TTC549 (cell line): Measurements from ENCODE around the gene ITPRIP.

Source experiments
- FAIRE-seq: peaks from 2 replicates; lab custom pipeline; 2012; peaks lifted over from hg19 to GRCh38; lab: Jason Lieb, UNC

ITPRIP gene

DNA sequence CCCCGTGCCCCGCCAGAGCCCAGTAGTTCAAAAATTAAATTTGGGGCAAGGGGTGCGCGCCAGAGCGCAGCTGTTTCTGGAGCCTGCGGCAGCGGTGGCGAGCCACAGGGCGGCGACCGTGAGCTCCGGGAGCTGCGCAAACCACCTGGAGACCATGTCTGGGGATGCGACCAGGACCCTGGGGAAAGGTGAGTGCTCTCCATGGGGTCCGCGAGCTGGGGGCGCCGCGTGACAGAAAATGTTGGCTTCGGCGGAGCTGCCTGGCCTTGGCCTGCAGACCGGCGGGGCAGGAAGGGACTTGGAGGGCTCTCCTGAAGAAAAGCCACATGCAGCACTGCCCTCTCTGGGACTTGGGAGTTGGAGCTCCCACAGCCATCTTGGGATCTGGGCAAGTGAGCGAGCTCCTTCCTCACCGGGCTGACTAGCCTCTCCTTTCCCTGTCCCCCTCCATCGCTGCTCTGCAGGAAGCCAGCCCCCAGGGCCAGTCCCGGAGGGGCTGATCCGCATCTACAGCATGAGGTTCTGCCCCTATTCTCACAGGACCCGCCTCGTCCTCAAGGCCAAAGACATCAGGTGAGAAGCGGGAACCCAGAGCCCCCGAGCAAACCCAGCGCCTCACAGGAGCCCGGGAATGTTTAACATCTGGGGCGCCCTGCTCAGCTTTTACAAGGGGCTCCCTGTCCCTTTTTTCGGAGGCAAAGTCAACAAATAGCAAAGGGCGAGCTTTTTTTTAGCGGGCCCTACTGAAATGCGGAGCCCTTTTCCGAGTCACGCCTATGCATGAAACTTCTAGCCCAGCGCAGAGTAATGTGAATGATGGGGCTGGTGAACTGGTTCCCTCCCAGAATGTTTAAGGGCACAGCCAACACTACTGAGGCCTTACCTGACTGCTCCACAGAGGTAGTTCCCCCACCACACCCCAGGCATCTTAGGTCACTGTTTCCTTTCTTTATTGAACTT lies 63.2 kb downstream of the ITPRIP start:
- no peak for FAIRE-seq

DNA sequence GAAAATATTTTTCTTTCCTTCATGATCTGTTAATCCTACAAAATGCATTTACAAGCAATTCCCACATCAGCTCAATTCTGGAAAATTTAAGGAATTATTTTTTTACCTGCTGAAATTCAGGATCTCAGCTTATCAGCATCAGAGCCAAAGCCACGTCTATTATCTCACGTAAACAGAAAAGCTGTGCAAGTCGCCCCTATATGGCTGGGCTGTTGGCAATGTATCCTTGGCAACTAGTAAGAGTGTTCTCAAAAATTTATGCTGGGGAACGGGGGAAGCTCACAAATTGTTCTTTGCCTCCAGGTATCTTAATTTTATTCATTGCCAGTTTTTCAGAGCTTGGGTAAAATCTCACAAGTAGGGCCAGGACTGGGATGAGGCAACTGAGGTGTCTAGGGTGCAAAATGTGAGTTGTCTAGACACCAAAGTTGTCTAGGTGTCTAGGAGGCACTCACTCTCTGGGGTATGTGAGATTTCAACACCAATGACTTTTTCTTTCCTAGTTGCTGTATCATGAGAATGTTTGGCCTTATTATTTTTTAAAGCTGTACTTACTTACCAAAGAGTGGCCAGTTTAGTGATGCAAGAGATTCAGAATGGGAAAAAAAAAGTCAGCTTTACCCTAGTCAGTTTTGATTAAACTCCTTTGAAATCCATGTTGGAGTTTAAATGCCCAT lies 64.2 kb downstream of the ITPRIP start:
- FAIRE-seq: no peak

DNA sequence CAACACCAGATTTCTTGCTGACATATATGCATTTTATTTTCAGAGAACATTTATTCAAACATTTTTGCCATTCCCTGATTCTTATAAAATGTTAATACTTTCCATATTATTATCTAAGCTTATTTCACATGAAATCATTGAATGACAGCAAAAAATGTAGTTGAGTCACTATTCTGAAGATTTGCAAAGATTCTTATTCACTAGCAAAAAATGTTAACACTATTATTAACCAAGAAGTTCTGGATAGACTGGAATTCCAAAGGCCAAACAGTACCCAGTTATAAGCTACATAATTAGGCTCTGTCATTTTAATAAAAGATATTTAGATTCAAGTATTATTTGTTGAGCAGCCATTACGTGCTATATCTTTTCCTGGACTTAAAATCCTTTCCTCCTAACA lies 65.0 kb downstream of the ITPRIP start:
- FAIRE-seq: no peak

DNA sequence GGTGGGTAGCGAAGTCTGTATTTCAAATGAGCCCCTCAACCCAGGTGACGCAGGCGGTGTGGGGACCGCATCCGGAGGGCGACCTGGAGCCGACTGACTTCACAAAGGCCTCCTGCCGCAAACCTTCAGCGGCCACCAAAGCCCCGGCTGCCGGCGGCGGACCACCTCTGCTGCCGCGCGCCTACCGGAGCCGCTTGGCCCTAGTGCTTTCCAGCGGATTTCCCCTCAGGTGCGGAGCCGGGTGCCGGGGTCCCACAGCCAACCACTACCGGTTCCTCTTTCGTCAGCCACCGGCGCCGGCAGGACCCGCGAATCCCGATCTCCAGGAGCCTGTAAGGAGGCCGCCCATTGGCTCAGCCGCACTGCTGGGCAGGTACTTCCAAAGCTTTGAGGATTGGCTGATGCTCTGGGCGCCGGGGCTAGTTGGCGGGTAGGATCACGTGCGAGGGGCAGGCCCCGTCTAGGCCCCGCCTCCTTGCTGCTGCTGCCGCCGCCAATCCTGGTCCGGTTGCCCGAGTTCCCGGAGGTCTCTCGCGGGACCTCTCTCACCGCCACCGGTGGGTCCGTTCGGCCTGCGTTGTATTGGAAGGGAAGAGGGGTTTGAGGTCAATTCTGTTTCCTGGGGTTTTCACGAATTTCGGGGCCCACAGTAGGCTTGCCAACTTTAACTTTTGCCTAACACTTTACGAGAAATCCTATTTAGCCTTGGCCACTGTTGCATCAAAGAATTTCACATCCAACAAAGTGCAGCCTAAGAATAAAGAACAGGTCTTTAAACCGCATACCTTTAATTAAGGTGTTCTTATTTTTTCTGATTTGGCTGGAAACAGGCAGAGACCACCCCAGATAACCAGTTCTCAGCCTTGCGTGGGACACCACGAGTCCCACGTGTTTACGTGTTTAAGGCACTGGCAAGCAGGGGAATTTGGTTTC lies 69.3 kb downstream of the ITPRIP start, which contains the start of gene GSTO2:
TSS of gene GSTO2 (plus strand) at position 472 of the 933 bp plus-strand sequence. CDS start 5,732 bp downstream, outside the sequence.
- FAIRE-seq: no peak

DNA sequence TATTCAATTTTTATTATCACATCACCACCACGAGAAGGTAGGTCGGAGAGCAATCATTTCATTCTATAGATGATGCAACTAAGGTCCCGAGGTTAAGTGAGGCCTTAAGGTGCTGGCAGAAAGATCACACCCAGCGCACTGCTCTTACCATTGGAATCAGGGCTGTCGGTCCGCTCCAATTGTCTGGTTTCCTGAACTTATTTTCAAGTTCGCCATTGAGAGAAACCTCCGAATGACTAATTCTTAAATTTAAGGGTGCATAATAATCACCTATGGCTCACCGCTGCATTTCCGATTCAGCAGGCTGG lies 69.9 kb downstream of the ITPRIP start:
- no peak for FAIRE-seq

DNA sequence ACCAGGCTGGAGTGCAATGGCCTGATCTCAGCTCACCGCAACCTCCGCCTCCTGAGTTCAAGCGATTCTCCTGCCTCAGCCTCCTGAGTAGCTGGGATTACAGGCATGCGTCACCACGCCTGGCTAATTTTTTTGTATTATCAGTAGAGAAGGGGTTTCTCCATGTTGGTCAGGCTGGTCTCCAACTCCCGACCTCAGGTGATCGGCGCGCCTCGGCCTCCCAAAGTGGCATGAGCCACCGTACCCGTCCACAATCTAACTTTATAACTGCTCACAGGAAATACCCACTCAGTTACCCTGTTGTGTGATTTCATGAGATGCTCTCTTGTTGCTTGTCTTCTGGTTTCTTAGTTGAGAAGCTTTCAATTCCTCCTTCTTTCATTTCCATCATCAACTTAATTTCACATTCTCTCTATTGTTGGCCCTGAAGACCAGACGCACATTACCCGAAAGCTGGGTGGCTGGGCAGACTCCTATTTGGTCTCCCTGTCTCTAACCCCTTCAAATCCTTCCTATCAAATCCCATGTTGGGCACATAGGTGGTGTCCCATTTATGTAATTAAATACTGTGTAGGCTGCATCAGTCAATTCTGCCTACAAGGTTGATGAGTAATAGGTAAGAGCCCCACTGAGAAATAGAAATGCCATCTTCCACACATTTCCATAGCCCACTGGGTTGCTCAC lies 70.4 kb downstream of the ITPRIP start:
- no peak for FAIRE-seq

DNA sequence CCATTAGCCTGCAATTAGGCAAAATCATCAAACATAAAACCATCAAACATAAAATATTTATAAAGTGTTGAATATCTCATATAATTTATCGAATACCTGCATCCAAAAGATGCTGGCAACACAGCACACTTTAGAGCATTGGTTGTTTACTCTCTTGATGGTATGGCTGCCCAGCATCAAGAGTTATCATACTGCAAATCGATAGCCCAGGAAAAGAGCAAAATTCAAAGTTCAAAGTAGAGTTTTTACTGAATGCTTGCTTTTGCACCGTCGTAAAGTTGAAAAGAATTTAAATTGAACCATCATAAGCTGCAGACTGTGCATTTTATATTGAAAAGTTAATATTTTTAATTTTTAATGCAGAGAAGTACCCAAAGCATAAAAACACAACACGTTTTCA lies 73.5 kb downstream of the ITPRIP start:
- FAIRE-seq: no peak

DNA sequence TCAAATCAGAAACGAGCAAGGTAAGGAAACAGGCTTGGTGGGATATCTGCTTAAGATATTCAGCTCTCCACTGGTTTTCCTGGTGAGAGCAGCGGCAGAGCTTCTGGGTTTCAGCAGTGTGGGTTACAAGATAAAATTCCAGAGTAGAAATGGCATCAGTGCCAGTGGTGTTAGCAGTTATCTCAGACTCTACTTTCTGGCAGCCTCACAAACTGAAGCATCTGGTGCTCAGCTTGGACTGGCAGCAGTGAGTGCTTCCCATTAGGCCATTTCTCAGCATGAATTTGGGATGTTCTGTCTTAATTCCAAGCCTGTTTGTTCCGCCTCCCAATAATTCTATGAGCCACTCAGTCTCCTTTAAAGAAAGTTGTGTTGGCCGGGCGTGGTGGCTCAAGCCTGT lies 76.2 kb downstream of the ITPRIP start:
- FAIRE-seq: no peak

DNA sequence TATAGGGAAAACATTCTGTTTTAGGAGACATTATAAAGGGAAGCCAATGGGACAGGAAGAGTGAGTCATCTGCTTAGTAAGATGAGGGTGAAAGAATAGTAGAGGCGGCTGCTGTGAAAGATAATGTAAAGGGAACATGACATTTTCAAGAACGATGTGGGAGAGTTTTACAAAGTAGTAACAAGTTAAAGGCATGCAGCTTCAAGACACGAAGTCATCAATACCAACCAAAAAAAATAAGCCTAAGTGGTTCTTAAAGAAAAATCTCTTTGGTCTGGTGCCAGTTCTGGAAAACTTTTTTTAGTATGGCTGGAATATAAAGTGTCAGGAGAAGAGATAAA lies 77.5 kb downstream of the ITPRIP start:
- FAIRE-seq: no peak

DNA sequence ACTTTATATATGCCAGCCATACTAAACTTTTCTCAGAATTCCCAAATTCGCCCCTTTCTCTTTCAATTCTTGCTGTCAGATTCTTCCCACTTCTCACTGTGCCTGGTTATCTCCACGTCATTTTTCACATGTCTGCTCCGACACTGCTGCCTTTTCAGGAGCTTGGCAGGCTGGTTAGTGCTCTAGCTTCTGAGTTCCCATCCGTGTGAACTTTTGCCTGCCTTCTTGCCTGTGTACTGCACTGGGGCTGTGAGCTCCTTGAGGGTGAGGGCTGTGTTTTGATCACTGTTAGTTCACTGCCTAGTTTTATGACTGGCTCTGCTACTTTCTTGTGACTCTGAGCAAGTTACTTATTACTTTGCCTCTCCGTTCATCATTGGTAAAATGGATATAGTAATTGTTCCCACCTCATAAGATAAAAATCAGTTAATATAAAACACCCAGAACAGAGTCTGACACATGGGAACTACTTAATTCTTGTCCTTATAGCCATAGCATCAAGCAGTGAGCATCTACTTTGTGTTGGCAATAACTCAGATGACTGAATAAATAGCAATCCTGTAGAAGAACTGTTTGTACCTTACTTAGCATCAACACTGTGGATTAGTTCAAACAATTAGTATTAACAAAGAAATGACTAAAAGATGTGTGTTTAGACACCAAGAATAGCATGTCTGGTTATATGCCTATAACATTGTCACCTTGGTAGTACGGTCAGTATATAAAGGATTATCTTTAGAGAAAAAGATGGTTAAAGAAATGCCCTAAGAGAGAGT lies 78.1 kb downstream of the ITPRIP start:
- no peak for FAIRE-seq
